Nephron progenitor cell (in vitro differentiated cells): ENCODE results near the gene C1QA.
A peak's percentile ranks its signal among the peaks of the same experiment; 100 is the strongest.

Source experiments
- DNase-seq: peaks from one replicate; pipeline ENCODE4 v3.0.0; 2021
- H3K27ac Mint-ChIP-seq: 2 replicates; pipeline ENCODE4 v1.8.0; 2021; ENCODE audit warnings: mild to moderate bottlenecking, moderate library complexity, mixed read lengths
- H3K27me3 Mint-ChIP-seq: 2 replicates; pipeline ENCODE4 v1.8.0; 2021; ENCODE audit warnings: mild to moderate bottlenecking, low read depth, mixed read lengths; ENCODE audit not compliant: poor library complexity
- H3K36me3 Mint-ChIP-seq: 2 replicates; pipeline ENCODE4 v1.8.0; 2021; ENCODE audit warnings: low read depth, mixed read lengths
- H3K4me1 Mint-ChIP-seq: 2 replicates; pipeline ENCODE4 v1.8.0; 2021; ENCODE audit warnings: mixed read lengths
- H3K4me3 Mint-ChIP-seq: 2 replicates; pipeline ENCODE4 v1.8.0; 2021; ENCODE audit warnings: mild to moderate bottlenecking, moderate library complexity, mixed read lengths
- H3K9me3 Mint-ChIP-seq: 2 replicates; pipeline ENCODE4 v1.8.0; 2021; ENCODE audit warnings: mild to moderate bottlenecking, moderate library complexity, mixed read lengths
- CTCF ChIP-seq: fragments of 200-600 bp; sonication (generic); IDR thresholded peaks from 2 replicates; pipeline ENCODE4 v1.5.0; 2021; ENCODE audit warnings: antibody characterized with exemption

C1QA gene

GRCh38 chr1:22638476-22639234 is 2.2 kb downstream of the C1QA start:
- Mint-ChIP-seq H3K27me3 (peaks cover 38% of the 10 kb centered on the region), H3K36me3 (no peaks in the 10 kb centered on the region), H3K9me3 (no peaks in the 10 kb centered on the region), H3K27ac (no peak overlapping the region), H3K4me3 (no peak overlapping the region), H3K4me1 (no peaks in the 10 kb centered on the region)
- TF ChIP-seq CTCF: no peak
- no peak for DNase-seq

- peaks cover 32% of the 10 kb centered on the region for H3K27me3 Mint-ChIP-seq
- no peak overlapping the region for H3K4me3 Mint-ChIP-seq
- H3K36me3 Mint-ChIP-seq: no peaks in the 10 kb centered on the region
- no peak for DNase-seq
- H3K4me1 Mint-ChIP-seq: no peaks in the 10 kb centered on the region
- no peak for TF ChIP-seq CTCF
- no peak overlapping the region for H3K27ac Mint-ChIP-seq
- H3K9me3 Mint-ChIP-seq: no peaks in the 10 kb centered on the region
Measured at GRCh38 chr1:22639286-22639685, 2.9 kb downstream of the C1QA start.

- no peak for TF ChIP-seq CTCF
- no peaks in the 10 kb centered on the region for H3K4me1 Mint-ChIP-seq
- H3K9me3 Mint-ChIP-seq: no peaks in the 10 kb centered on the region
- no peak for DNase-seq
- no peaks in the 10 kb centered on the region for H3K36me3 Mint-ChIP-seq
- peaks cover 39% of the 10 kb centered on the region for H3K27me3 Mint-ChIP-seq
- H3K27ac Mint-ChIP-seq: no peak overlapping the region
- H3K4me3 Mint-ChIP-seq: no peak overlapping the region
Measured at GRCh38 chr1:22641247-22641646, 4.8 kb downstream of the C1QA start.

GRCh38 chr1:22641906-22642636 is 5.6 kb downstream of the C1QA start:
- no peak overlapping the region for H3K27ac Mint-ChIP-seq
- H3K27me3 Mint-ChIP-seq: peaks cover 39% of the 10 kb centered on the region
- DNase-seq: peak; percentile 94
- no peaks in the 10 kb centered on the region for H3K36me3 Mint-ChIP-seq
- H3K4me3 Mint-ChIP-seq: no peak overlapping the region
- no peaks in the 10 kb centered on the region for H3K4me1 Mint-ChIP-seq
- H3K9me3 Mint-ChIP-seq: no peaks in the 10 kb centered on the region
- peak; percentile 92 for TF ChIP-seq CTCF

GRCh38 chr1:22643381-22643780 is 7.0 kb downstream of the C1QA start, which contains the start of gene C1QC:
Gene C1QC (plus strand): TSS chr1:22643633. CDS start chr1:22644024, 391 bp downstream.
- no peak within 1 kb of the TSS for H3K4me3 Mint-ChIP-seq
- H3K27me3 Mint-ChIP-seq: peaks cover 48% of the 10 kb centered on the region
- TF ChIP-seq CTCF: no peak
- no peaks in the 10 kb centered on the region for H3K4me1 Mint-ChIP-seq
- no peak within 1 kb of the TSS for H3K27ac Mint-ChIP-seq
- H3K9me3 Mint-ChIP-seq: no peaks in the 10 kb centered on the region
- DNase-seq: no peak
- no peaks in the 10 kb centered on the region for H3K36me3 Mint-ChIP-seq
